ENCODE measurements around the gene GFER. TPM values are rescaled to one million over a fixed set of nuclear protein-coding genes. Genes with fewer than 3 reads are reported as not detected.

Gene GFER
- total and polyA plus RNA-seq, 2 donors, result 16.1 to 28.0 TPM

- no peak for DNase-seq (ENCODE audit: low read depth in 6 of 9, low spot score in 9 of 9)
- H3K4me3 ChIP-seq (ENCODE audit: low read length in 2 of 2), result no peak within 1 kb of the TSS
- H3K27ac ChIP-seq (ENCODE audit: low read depth in 1 of 2, low read length in 1 of 2), result no peak within 1 kb of the TSS
- no peaks in the 10 kb centered on the region for H3K36me3 ChIP-seq (ENCODE audit: control insufficient read depth in 2 of 2, insufficient read depth in 2 of 2, low read length in 1 of 2)
- H3K4me1 ChIP-seq (ENCODE audit: control insufficient read depth in 2 of 2, insufficient read depth in 2 of 2, low read length in 2 of 2), result peaks cover 12 to 29% of the 10 kb centered on the region in 2 donors
- H3K27me3 ChIP-seq (ENCODE audit: control insufficient read depth in 2 of 2, insufficient read depth in 1 of 2, low read length in 1 of 2), result peaks cover 38 to 72% of the 10 kb centered on the region in 2 donors
- 3% methylated on average over 33 of the region's 33 CpGs for WGBS
- H3K9me3 ChIP-seq (ENCODE audit: control insufficient read depth in 2 of 2, insufficient read depth in 1 of 2, low read length in 1 of 2), result peaks cover 0 to 8% of the 10 kb centered on the region in 2 donors
Observed at GRCh38 chr16:2019518-2019920, 35.5 kb downstream of the GFER start, which contains the start of gene NPW. NPW (plus strand) TSS chr16:2019785.

GRCh38 chr16:2019921-2020831, 36.2 kb downstream of the GFER start:
- Histone ChIP-seq H3K27me3 (ENCODE audit: control insufficient read depth in 2 of 2, insufficient read depth in 1 of 2, low read length in 1 of 2) (peaks cover 42 to 77% of the 10 kb centered on the region in 2 donors), H3K27ac (ENCODE audit: low read depth in 1 of 2, low read length in 1 of 2) (no peak overlapping the region), H3K4me3 (ENCODE audit: low read length in 2 of 2) (no peak overlapping the region), H3K9me3 (ENCODE audit: control insufficient read depth in 2 of 2, insufficient read depth in 1 of 2, low read length in 1 of 2) (peaks cover 0 to 8% of the 10 kb centered on the region in 2 donors), H3K36me3 (ENCODE audit: control insufficient read depth in 2 of 2, insufficient read depth in 2 of 2, low read length in 1 of 2) (no peaks in the 10 kb centered on the region), H3K4me1 (ENCODE audit: control insufficient read depth in 2 of 2, insufficient read depth in 2 of 2, low read length in 2 of 2) (peaks cover 12 to 29% of the 10 kb centered on the region in 2 donors)
- DNase-seq (ENCODE audit: low read depth in 6 of 9, low spot score in 9 of 9), result no peak
- WGBS, result 4% methylated on average over 96 of the region's 96 CpGs

GRCh38 chr16:2022723-2023091, 38.7 kb downstream of the GFER start:
- DNase-seq (ENCODE audit: low read depth in 6 of 9, low spot score in 9 of 9), result no peak
- Histone ChIP-seq H3K4me1 (ENCODE audit: control insufficient read depth in 2 of 2, insufficient read depth in 2 of 2, low read length in 2 of 2) (peaks cover 12 to 38% of the 10 kb centered on the region in 2 donors), H3K27me3 (ENCODE audit: control insufficient read depth in 2 of 2, insufficient read depth in 1 of 2, low read length in 1 of 2) (peaks cover 64 to 88% of the 10 kb centered on the region in 2 donors), H3K36me3 (ENCODE audit: control insufficient read depth in 2 of 2, insufficient read depth in 2 of 2, low read length in 1 of 2) (no peaks in the 10 kb centered on the region), H3K27ac (ENCODE audit: low read depth in 1 of 2, low read length in 1 of 2) (no peak overlapping the region), H3K4me3 (ENCODE audit: low read length in 2 of 2) (peak overlapping the region in 1 of 2 donors; percentile 14), H3K9me3 (ENCODE audit: control insufficient read depth in 2 of 2, insufficient read depth in 1 of 2, low read length in 1 of 2) (peaks cover 0 to 7% of the 10 kb centered on the region in 2 donors)
- 5% methylated on average over 14 of the region's 14 CpGs for WGBS

- H3K4me3 ChIP-seq (ENCODE audit: low read length in 2 of 2), result peak overlapping the region; percentile 14 to 22
Observed at GRCh38 chr16:2023092-2024031, 39.4 kb downstream of the GFER start.

GRCh38 chr16:2024032-2024420, 40.0 kb downstream of the GFER start:
- Histone ChIP-seq H3K4me3 (ENCODE audit: low read length in 2 of 2) (no peak overlapping the region), H3K9me3 (ENCODE audit: control insufficient read depth in 2 of 2, insufficient read depth in 1 of 2, low read length in 1 of 2) (peaks cover 1 to 14% of the 10 kb centered on the region in 2 donors), H3K27ac (ENCODE audit: low read depth in 1 of 2, low read length in 1 of 2) (no peak overlapping the region), H3K27me3 (ENCODE audit: control insufficient read depth in 2 of 2, insufficient read depth in 1 of 2, low read length in 1 of 2) (peaks cover 69 to 90% of the 10 kb centered on the region in 2 donors), H3K4me1 (ENCODE audit: control insufficient read depth in 2 of 2, insufficient read depth in 2 of 2, low read length in 2 of 2) (peaks cover 12 to 42% of the 10 kb centered on the region in 2 donors), H3K36me3 (ENCODE audit: control insufficient read depth in 2 of 2, insufficient read depth in 2 of 2, low read length in 1 of 2) (no peaks in the 10 kb centered on the region)
- DNase-seq (ENCODE audit: low read depth in 6 of 9, low spot score in 9 of 9), result no peak
- WGBS, result 96% methylated on average over 12 of the region's 12 CpGs

More at GRCh38 chr16:2023092-2024031, 39.4 kb downstream of the GFER start:
- WGBS, result 20% methylated on average over 53 of the region's 53 CpGs
- Histone ChIP-seq H3K9me3 (ENCODE audit: control insufficient read depth in 2 of 2, insufficient read depth in 1 of 2, low read length in 1 of 2) (peaks cover 1 to 11% of the 10 kb centered on the region in 2 donors), H3K36me3 (ENCODE audit: control insufficient read depth in 2 of 2, insufficient read depth in 2 of 2, low read length in 1 of 2) (no peaks in the 10 kb centered on the region), H3K27me3 (ENCODE audit: control insufficient read depth in 2 of 2, insufficient read depth in 1 of 2, low read length in 1 of 2) (peaks cover 65 to 88% of the 10 kb centered on the region in 2 donors), H3K27ac (ENCODE audit: low read depth in 1 of 2, low read length in 1 of 2) (peak overlapping the region; percentile 32 to 37), H3K4me1 (ENCODE audit: control insufficient read depth in 2 of 2, insufficient read depth in 2 of 2, low read length in 2 of 2) (peaks cover 12 to 42% of the 10 kb centered on the region in 2 donors)
- DNase-seq (ENCODE audit: low read depth in 6 of 9, low spot score in 9 of 9), result peak; percentile 80 to 97 (median 90)

- H3K4me3 ChIP-seq (ENCODE audit: low read length in 2 of 2), result no peak overlapping the region
- H3K27ac ChIP-seq (ENCODE audit: low read depth in 1 of 2, low read length in 1 of 2), result no peak overlapping the region
- H3K36me3 ChIP-seq (ENCODE audit: control insufficient read depth in 2 of 2, insufficient read depth in 2 of 2, low read length in 1 of 2), result no peaks in the 10 kb centered on the region
- 98% methylated on average over 14 of the region's 14 CpGs for WGBS
- DNase-seq (ENCODE audit: low read depth in 6 of 9, low spot score in 9 of 9), result no peak
- H3K27me3 ChIP-seq (ENCODE audit: control insufficient read depth in 2 of 2, insufficient read depth in 1 of 2, low read length in 1 of 2), result peaks cover 57 to 90% of the 10 kb centered on the region in 2 donors
- H3K4me1 ChIP-seq (ENCODE audit: control insufficient read depth in 2 of 2, insufficient read depth in 2 of 2, low read length in 2 of 2), result peaks cover 12 to 34% of the 10 kb centered on the region in 2 donors
- H3K9me3 ChIP-seq (ENCODE audit: control insufficient read depth in 2 of 2, insufficient read depth in 1 of 2, low read length in 1 of 2), result peaks cover 1 to 11% of the 10 kb centered on the region in 2 donors
Observed at GRCh38 chr16:2025251-2025650, 41.3 kb downstream of the GFER start.

- peaks cover 12 to 33% of the 10 kb centered on the region in 2 donors for H3K4me1 ChIP-seq (ENCODE audit: control insufficient read depth in 2 of 2, insufficient read depth in 2 of 2, low read length in 2 of 2)
- 96% methylated on average over 16 of the region's 16 CpGs for WGBS
Observed at GRCh38 chr16:2025878-2026460, 42.0 kb downstream of the GFER start.

GRCh38 chr16:2026461-2027023, 42.5 kb downstream of the GFER start, which contains the start of gene NHERF2:
NHERF2 (plus strand) TSS chr16:2026902; CDS start chr16:2027006, 104 bp downstream.
- WGBS, result 12% methylated on average over 59 of the region's 59 CpGs
- peaks cover 12 to 33% of the 10 kb centered on the region in 2 donors for H3K4me1 ChIP-seq (ENCODE audit: control insufficient read depth in 2 of 2, insufficient read depth in 2 of 2, low read length in 2 of 2)
- H3K36me3 ChIP-seq (ENCODE audit: control insufficient read depth in 2 of 2, insufficient read depth in 2 of 2, low read length in 1 of 2), result no peaks in the 10 kb centered on the region
- no peak for DNase-seq (ENCODE audit: low read depth in 6 of 9, low spot score in 9 of 9)
- H3K27ac ChIP-seq (ENCODE audit: low read depth in 1 of 2, low read length in 1 of 2), result peak within 1 kb of the TSS in 1 of 2 donors; percentile 13
- peaks cover 48 to 83% of the 10 kb centered on the region in 2 donors for H3K27me3 ChIP-seq (ENCODE audit: control insufficient read depth in 2 of 2, insufficient read depth in 1 of 2, low read length in 1 of 2)
- H3K9me3 ChIP-seq (ENCODE audit: control insufficient read depth in 2 of 2, insufficient read depth in 1 of 2, low read length in 1 of 2), result peaks cover 1 to 11% of the 10 kb centered on the region in 2 donors
- H3K4me3 ChIP-seq (ENCODE audit: low read length in 2 of 2), result peak within 1 kb of the TSS in 1 of 2 donors; percentile 55

More at GRCh38 chr16:2025878-2026460, 42.0 kb downstream of the GFER start:
- Histone ChIP-seq H3K4me3 (ENCODE audit: low read length in 2 of 2) (no peak overlapping the region), H3K9me3 (ENCODE audit: control insufficient read depth in 2 of 2, insufficient read depth in 1 of 2, low read length in 1 of 2) (peaks cover 1 to 11% of the 10 kb centered on the region in 2 donors), H3K36me3 (ENCODE audit: control insufficient read depth in 2 of 2, insufficient read depth in 2 of 2, low read length in 1 of 2) (no peaks in the 10 kb centered on the region), H3K27me3 (ENCODE audit: control insufficient read depth in 2 of 2, insufficient read depth in 1 of 2, low read length in 1 of 2) (peaks cover 50 to 85% of the 10 kb centered on the region in 2 donors), H3K27ac (ENCODE audit: low read depth in 1 of 2, low read length in 1 of 2) (no peak overlapping the region)
- DNase-seq (ENCODE audit: low read depth in 6 of 9, low spot score in 9 of 9), result no peak
